Measurements from ENCODE around the gene DCAF15. TPM values are rescaled to one million over a fixed set of nuclear protein-coding genes. Genes with fewer than 3 reads are reported as not detected.

Gene DCAF15
- total RNA-seq, 1 donor from 2014 or later, result 28.6 TPM

DNA sequence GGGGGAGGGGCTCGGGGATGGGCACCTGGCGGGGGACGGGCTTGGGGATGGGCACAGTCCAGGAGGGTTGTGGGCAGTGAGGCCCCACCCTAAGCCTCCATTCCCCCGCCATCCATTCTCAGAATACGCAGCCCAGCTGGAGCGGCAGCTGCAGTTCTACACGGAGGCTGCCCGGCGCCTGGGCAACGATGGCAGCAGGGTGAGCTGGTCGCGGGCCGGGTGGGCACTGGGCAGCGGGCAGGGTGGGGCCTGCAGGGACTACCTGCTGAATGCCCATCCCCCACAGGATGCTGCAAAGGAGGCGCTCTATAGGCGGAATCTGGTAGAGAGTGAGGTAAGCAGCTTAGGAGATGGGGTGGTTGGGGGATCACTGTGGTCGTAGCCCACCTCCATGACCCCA is 22.4 kb upstream of the DCAF15 start:
- Histone ChIP-seq H3K9ac (no peak overlapping the region), H3K27me3 (no peaks in the 10 kb centered on the region), H3K9me3 (ENCODE audit: low read depth) (no peaks in the 10 kb centered on the region), H3K4me1 (no peaks in the 10 kb centered on the region), H2AFZ (replicated peaks) (no peak overlapping the region), H4K20me1 (ENCODE audit: low read depth) (no peaks in the 10 kb centered on the region), H3F3A (ENCODE audit: low read depth) (peaks cover 4% of the 10 kb centered on the region), H3K27ac (no peak overlapping the region), H3K36me3 (no peaks in the 10 kb centered on the region), H3K79me2 (ENCODE audit: low read depth) (no peaks in the 10 kb centered on the region), H3K4me3 (no peak overlapping the region), H3K4me2 (no peak overlapping the region)
- TF ChIP-seq EZH2phosphoT487 (IDR thresholded peaks at IDR 0.05) (no peak), EZH2 (IDR thresholded peaks at IDR 0.05) (no peak)
- TF ChIP-seq, protein P1, sequence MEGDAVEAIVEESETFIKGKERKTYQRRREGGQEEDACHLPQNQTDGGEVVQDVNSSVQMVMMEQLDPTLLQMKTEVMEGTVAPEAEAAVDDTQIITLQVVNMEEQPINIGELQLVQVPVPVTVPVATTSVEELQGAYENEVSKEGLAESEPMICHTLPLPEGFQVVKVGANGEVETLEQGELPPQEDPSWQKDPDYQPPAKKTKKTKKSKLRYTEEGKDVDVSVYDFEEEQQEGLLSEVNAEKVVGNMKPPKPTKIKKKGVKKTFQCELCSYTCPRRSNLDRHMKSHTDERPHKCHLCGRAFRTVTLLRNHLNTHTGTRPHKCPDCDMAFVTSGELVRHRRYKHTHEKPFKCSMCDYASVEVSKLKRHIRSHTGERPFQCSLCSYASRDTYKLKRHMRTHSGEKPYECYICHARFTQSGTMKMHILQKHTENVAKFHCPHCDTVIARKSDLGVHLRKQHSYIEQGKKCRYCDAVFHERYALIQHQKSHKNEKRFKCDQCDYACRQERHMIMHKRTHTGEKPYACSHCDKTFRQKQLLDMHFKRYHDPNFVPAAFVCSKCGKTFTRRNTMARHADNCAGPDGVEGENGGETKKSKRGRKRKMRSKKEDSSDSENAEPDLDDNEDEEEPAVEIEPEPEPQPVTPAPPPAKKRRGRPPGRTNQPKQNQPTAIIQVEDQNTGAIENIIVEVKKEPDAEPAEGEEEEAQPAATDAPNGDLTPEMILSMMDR (IDR thresholded peaks at IDR 0.05), result no peak
- Mint-ChIP-seq H3K4me1 (peaks cover 9% of the 10 kb centered on the region), H3K27ac (no peak overlapping the region), H3K36me3 (peaks cover 16% of the 10 kb centered on the region), H3K4me3 (no peak overlapping the region), H3K9me3 (no peaks in the 10 kb centered on the region), H3K27me3 (ENCODE audit: insufficient read depth, low read depth) (peaks cover 9% of the 10 kb centered on the region)
- no peak for DNase-seq (ENCODE audit: low spot score)

DNA sequence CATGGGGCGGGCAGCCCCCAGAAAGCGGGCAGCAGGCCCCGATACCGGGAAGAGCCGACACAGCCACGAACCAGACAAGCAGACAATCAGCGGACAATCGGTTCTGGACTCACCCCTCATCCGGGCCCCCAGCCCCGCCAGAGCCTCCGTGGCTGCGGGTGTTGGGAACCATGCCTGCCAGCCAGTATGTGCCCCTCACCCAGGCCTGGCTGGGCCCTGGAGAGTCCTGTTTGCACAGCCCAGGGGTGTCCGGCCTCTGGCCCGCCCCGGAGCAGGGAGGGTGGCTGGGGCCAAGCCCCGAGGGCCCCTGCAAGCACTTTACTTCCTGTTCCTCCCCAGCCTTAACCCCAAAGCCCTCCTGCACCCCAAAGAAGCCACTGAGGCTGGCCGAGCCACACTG is 21.9 kb upstream of the DCAF15 start:
- Histone ChIP-seq H4K20me1 (ENCODE audit: low read depth) (no peaks in the 10 kb centered on the region), H3K9me3 (ENCODE audit: low read depth) (no peaks in the 10 kb centered on the region), H2AFZ (replicated peaks) (no peak overlapping the region), H3K4me2 (no peak overlapping the region), H3K27ac (no peak overlapping the region), H3K79me2 (ENCODE audit: low read depth) (no peaks in the 10 kb centered on the region), H3K9ac (no peak overlapping the region), H3F3A (ENCODE audit: low read depth) (peaks cover 6% of the 10 kb centered on the region), H3K4me1 (peaks cover under 1% of the 10 kb centered on the region), H3K27me3 (no peaks in the 10 kb centered on the region), H3K36me3 (no peaks in the 10 kb centered on the region), H3K4me3 (no peak overlapping the region)
- Mint-ChIP-seq H3K4me3 (no peak overlapping the region), H3K36me3 (peaks cover 16% of the 10 kb centered on the region), H3K27ac (no peak overlapping the region), H3K4me1 (peaks cover 14% of the 10 kb centered on the region), H3K27me3 (ENCODE audit: insufficient read depth, low read depth) (peaks cover 12% of the 10 kb centered on the region), H3K9me3 (no peaks in the 10 kb centered on the region)
- TF ChIP-seq EZH2phosphoT487 (IDR thresholded peaks at IDR 0.05) (no peak), EZH2 (IDR thresholded peaks at IDR 0.05) (no peak)
- TF ChIP-seq, protein P1 (IDR thresholded peaks at IDR 0.05), result no peak
- DNase-seq (ENCODE audit: low spot score), result no peak

DNA sequence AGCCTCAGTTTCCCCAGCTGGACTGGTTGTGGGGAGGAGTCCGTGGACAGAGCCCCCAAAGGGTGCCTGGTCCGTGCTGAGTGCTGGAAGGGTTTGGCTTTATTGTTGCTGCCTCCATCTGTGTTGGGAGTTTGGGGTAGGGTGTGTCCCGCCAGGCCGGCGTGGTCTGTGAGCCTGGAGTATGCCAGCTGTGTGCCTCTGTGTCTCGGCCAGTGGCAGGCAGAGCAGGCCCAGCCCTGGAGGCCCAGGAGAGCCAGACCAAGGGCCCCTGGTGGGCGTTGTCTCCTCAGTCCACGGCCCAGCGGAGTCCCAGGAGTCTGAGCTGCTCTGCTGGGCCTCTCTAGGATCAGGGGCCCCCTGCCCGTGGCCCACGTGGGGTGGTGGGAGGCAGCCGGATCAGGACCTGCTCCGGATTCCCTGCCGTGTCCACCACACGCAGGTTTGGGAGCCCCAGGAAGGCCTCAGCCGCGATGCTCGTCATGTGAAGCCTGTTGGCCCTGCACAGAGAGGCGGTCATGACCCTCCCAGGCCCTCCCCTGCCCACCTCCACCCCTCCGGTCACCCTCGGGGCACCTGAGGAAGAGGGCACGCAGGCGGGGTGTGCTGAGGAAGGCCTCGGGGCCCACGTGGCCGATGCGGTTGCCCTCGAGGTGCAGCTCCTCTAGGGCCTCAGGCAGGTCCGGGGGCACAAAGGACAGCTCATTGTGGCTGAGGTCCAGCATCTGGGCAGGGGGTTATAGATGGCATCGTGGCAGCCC is 20.7 kb upstream of the DCAF15 start:
- no peaks in the 10 kb centered on the region for H4K20me1 ChIP-seq (ENCODE audit: low read depth)
- Mint-ChIP-seq H3K4me1 (peaks cover 23% of the 10 kb centered on the region), H3K27me3 (ENCODE audit: insufficient read depth, low read depth) (peaks cover 12% of the 10 kb centered on the region), H3K36me3 (peaks cover 11% of the 10 kb centered on the region), H3K27ac (no peak overlapping the region), H3K9me3 (no peaks in the 10 kb centered on the region), H3K4me3 (no peak overlapping the region)
- no peak overlapping the region for H3K4me3 ChIP-seq
- H3K9me3 ChIP-seq (ENCODE audit: low read depth), result no peaks in the 10 kb centered on the region
- H3K79me2 ChIP-seq (ENCODE audit: low read depth), result no peaks in the 10 kb centered on the region
- TF ChIP-seq EZH2phosphoT487 (IDR thresholded peaks at IDR 0.05) (no peak), EZH2 (IDR thresholded peaks at IDR 0.05) (no peak)
- TF ChIP-seq, protein P1 (IDR thresholded peaks at IDR 0.05), result no peak
- no peak for DNase-seq (ENCODE audit: low spot score)
- no peak overlapping the region for H3K9ac ChIP-seq
- no peaks in the 10 kb centered on the region for H3K27me3 ChIP-seq
- H2AFZ ChIP-seq (replicated peaks), result no peak overlapping the region
- no peak overlapping the region for H3K27ac ChIP-seq
- H3K4me2 ChIP-seq, result no peak overlapping the region
- peaks cover 6% of the 10 kb centered on the region for H3F3A ChIP-seq (ENCODE audit: low read depth)
- no peaks in the 10 kb centered on the region for H3K36me3 ChIP-seq
- peaks cover 10% of the 10 kb centered on the region for H3K4me1 ChIP-seq
